HG03354 (cell line): Measurements from ENCODE around the gene PCDH8.
A peak's percentile ranks its signal among the peaks of the same experiment; 100 is the strongest.

Experiments used
- ATAC-seq: cut with Tn5 transposase; IDR thresholded peaks from one replicate; pipeline ENCODE4 v1.9.1; 2021; ENCODE audit warnings: mild to moderate bottlenecking; ENCODE audit not compliant: unreplicated experiment, poor library complexity, severe bottlenecking

PCDH8 gene

DNA sequence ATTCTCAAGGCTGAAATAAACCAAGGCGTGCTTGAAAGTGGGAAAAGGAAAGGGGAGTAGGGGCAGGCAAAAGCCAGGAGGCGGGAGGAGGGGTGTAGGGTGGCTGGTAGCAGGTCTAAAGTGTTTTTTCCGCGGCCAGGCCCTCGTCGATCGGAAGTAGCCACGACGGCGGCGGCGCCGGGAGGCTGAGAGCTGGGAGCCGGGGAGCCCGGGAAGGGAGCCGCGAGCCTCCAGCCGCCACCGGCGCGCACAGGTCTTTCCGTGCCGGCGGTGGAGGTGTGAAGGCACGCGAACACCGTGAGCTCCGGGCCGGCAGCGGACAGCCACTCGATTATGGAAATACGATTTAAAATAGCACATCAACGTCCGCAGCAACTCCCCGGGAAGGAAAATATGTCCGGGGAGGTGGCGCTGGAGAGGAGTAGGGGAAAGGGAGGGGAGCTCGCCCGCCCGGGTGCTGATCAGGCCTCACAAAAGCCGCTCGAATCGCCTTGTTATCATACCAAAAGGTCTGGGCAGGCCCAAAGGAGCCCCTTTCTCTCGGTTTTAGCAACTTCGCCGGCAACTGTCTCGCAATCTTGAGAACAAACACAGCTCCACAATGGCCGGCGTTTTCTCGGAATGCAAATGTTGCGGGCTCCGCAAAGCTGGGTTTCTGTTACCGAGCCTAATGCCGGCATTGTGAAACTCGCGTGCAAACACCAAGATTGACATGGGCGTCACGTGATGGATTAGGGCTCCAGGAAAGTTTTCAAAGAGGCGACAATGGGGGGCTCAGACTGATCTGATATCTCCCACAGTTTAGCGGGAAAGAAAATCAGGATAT is 2.9 kb upstream of the PCDH8 start:
- ATAC-seq, result peak; percentile 89

DNA sequence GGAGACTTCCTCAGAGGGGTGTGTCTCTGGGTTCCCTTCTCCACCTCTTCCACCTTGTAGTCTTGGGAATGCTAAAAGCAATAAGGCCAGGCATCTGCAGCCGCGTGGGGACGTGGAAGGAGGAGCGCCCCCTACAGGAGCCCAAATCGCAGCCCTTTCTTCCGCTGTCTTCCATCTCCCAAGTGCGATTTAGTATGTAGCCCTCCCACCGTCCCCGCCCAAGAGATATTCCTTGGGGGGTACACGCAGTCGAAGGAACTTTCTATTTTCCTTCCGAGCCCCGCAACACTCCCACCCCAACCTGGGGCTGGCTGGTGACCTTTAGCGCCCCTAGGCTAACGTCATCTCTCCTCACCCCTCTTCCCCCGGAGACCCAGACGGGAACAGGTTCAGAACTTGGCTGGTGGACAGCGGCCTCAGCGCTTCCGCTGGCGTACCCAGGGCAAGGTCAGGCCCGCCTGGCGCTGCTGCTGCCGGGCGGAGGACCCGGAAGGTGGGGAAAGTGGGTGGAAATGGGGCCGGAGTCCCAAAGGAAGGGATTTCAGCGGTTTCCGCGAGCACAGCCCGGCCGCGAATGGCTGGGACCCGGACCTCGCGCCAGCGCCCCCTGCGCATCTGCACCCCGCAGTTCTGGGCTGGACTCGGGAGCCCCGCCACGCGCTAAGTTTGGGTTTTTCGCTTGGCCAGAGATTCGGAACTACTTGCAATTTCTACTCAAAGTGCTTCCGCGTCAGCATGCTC is 2.1 kb upstream of the PCDH8 start:
- peak; percentile 56 for ATAC-seq

DNA sequence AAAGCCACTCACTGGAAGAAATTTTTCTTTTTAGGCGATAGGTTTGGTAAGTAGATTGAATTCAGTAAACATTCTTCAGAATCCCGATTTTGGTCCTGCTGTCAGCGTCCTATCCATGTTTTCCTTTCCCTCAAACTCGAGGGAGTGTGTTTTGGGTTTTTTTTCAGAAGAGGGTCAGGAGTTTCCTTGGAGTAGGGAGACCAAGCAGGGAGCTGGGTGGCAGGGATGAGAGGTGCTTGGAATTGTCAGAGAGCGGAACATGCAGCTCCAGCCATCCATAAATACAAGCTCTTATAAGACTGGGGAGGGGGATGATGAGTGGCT is 1.6 kb upstream of the PCDH8 start:
- no peak for ATAC-seq

DNA sequence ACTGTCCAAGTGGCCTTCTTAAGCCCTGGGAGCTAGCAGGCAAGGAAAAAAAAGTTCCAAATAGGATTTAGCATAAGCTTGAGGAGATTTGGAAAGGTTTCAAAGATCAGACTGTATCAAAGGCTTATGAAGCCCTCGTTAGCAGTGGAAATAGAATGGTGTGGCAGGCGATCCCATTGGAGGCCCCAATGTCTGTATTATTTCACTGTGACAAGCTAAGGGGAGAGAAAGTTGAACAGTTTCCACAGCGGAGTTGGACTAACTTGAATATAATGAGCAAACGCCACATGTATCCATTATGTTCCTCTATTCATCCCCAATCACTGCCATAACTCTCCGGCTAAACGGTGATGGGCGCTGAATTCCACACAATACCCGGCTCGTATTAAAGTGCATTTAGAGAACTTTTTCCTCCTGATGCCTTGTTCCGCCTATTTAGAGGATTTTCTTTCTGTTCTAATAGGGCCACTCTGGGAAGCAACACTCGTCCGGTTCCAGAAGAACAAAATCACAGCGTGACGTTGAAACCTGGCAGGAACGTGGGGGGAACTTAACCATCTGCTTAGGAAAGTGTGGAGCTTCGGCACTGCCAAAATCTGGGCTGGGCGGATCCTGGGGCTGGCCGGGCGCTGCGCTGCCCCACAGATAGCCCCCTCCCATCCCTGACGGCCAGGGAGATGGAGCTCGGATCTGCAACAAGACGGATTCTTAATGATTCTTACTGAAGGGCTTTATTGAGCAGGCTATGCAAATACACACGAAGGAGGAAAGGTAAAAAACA is 1.0 kb upstream of the PCDH8 start:
- ATAC-seq, result no peak

DNA sequence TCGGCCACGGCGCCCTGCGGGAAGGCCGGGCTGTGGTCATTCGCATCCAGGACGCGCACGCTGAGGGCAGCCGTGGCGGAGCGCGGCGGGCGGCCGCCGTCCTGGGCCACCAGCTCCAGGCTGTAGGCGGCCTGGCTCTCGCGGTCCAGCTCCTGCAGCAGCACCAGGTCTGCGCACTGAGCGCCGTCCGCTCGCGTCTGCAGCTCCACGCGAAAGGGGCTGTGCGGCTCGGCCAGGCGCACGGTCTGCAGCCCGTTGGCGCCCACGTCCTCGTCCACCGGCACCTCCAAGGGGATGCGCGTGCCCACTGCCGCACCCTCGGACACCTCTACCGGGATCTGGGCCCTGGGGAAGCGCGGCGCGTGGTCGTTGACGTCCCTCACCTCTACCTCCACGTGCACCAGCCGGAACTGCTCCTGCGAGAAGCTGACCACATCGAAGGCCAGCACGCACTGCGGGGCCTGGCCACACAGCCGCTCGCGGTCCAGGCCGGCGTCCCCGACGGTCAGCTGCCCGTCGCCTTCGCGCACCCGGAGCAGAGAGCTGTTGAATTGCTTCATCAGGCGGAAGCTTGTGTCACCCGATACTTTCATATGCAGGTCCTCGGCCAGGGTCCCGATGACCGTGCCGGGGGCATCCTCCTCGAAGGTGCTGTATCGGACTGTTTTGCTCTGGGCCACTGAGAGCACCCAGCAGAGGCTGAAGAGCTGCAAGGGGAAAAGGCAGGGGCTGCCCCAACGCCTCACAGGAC is 583 bp downstream of the PCDH8 start:
- no peak for ATAC-seq

DNA sequence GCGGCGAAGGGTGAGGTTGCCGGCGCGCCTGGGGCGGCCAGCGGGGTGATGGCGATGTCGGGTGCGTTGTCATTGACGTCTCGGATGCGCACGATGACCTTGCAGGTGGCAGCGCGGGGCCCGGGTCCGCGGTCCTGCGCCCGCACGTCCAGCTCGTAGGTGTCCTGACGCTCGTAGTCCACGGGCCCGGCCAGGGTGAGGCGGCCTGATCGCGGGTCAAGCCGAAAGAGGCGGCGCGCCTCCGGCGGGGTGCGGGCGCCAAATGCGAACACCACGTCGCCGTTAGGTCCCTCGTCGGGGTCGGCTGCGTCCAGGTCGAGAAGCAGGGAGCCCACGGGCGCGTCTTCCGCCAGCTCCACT is 1.1 kb downstream of the PCDH8 start:
- no peak for ATAC-seq

DNA sequence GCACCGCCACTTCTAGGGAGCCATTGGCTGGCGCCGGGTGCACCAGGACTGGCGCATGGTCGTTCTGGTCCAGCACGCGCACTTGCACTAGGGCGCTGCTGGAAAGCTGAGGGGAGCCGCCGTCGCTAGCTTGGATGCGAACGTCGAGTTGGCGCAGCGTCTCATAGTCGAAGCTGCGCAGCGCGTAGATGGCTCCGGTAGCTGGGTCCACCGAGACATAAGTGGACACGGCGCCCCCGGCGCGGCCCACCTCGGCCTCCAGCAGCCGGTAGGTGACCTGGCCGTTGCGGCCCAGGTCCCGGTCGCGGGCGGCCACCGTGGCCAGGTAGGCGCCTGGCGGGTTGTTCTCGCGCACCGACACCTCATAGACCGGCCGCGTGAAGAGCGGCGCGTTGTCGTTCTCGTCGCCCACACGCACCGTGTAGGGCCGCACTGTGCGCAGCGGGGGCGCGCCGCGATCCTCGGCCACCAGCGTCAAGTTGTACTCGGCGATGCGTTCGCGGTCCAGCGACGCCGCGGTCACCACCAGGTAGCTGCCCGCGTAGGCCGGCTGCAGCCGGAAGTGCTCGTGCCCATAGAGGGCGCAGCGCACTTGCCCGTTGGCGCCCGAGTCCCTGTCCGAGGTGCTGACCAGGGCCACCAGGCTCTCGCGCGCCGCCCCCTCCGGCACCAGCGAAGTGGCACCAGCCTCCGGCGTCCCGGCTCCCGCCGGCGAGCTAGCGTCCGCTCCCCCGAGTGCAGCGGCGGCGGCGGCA is 1.7 kb downstream of the PCDH8 start:
- no peak for ATAC-seq

DNA sequence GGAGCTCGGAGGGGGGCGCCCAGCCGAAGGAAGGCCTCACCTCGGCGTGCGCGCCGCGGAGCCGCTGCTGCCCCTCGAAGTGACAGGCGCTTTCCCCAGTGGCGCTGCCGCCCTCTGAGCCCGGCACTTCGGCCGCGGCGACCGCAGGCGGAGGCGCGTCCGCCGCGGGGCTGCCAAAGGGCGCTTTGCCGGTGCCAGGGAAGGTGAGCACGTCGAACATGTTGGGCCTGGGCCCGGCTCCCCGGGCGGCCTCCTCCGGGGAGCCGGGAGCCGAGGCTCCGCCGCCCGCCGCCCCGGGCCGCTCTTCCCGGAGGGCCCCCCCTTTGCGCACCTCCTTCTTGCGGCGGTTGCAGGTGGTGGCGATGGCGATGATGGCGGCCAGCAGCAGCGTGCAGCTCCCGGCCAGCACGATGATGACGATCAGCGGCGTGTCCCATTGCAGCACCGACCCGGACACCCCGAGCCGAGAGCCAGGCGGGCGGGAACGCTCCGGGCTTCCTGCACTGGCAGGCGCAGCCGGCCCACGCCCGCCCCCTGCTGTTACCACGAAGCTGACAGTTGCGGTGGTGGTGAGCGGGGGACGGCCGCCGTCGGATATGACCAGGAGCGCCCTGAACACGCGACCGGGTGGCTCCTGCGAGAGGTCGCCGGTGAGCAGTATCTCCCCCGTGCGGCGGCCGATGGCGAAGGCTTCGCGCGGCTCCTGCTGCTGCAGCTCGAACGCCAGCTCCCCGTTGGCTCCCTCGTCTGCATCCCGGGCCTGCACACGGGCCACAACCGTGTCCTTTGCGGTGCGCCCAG is 2.5 kb downstream of the PCDH8 start:
- ATAC-seq, result no peak

DNA sequence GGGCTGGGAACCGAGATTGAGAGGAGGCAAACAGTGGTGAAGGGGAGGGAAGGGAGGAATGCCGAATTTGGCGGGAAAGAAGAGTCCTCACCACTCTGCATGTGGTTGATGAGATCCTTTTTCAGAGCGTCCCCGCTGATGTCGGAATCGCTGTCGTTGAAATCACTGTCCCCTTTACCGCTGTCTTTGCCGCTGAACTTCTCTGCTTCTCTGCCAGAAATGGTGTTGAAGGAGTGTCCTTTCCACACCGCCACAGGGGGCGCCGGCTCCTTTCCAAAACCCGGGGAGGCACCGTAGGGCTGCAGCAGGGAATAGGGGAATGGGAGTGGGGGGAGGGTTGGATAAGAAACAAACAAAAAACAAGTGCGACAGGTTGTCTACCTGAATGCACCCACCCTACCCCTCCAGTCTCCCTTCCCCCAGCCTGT is 3.1 kb downstream of the PCDH8 start:
- no peak for ATAC-seq

DNA sequence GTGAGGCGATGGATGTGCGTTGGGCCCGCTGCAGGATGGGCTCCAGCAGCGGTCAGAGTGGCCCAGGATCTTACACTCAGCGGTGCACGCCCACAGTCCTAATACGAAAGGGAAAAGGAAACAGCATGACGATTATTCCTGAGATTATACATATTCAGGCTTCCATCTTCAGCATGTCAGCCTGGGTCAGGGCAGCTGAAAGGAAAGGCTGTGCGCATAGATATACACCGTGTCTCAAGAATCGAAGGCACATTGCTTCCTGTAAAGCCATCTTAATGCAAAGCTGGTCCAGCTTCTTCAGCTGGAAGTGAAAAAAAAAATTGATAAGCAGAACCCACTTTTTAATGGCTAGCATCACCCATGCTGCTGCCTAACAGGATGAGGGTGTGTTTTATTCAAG is 3.6 kb downstream of the PCDH8 start:
- ATAC-seq, result no peak

DNA sequence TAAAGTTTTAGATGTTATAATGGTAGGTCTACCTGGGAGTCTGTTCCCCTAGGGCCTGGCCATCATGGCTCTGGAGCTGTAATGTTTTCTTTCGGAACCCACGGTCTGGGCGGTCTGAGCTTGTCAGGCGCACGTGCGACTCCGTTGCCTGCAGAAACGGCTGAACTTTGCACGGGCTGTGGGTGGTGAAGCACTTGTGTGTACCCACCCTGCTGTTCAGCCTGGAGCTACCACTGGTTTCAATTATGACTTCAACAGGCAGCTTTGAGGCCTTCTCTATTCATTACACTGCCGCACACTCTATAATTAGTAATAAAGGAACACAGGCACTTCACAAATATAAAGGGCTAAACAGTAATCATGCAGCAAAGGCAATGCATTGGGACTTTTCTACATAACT is 6.0 kb downstream of the PCDH8 start:
- ATAC-seq, result no peak

DNA sequence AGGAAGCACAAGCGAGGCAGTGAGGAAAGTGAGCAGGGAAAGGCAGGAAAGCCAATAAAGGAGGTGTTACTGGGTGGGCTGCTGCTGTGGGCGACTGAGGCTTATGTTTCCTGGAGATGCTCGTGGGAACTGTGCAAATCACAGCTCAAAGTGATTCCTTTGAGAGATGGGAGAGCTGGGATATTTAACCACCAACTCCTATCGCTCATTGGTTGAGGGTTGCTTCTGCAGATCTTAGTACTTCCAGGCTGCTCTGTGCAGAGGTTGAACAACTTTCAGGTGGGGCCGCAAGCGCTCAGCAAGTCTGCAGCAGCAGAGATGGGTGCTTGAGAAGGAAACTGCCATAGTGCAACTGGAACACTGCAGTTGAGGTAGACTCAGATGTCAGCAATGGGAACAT is 8.4 kb downstream of the PCDH8 start:
- no peak for ATAC-seq

DNA sequence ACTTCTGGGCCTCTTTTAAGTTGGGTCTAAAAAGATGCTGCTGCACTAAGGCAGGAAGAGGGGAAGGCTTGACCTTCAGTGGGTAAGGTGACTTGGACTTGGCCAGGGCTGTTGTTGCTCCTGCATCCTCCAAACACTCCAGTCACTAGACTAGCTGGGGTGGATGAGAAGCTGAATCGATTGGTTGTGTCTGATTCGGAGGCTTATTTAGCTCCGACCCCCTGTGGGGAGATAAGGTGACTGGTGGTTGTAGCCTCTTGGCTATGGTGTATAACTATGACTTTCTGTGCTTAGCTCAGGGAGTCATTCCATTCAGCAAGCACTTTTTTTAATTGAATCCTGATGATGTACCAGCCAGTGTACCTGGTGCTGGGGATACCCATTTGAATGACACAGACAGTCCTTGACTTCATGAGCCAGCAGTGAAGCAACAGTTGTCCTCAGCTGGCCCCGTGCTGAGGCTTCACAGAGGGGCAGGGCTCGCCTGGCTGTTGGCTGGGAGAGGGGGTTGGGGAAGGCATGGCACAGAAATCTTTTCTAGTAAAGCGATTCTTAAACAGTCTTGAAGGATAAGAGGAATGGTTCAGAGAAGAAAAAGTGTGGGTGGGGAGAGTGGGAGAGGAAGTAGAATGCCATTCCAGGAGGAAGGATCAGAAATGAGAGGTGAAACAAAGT is 9.9 kb downstream of the PCDH8 start:
- no peak for ATAC-seq

DNA sequence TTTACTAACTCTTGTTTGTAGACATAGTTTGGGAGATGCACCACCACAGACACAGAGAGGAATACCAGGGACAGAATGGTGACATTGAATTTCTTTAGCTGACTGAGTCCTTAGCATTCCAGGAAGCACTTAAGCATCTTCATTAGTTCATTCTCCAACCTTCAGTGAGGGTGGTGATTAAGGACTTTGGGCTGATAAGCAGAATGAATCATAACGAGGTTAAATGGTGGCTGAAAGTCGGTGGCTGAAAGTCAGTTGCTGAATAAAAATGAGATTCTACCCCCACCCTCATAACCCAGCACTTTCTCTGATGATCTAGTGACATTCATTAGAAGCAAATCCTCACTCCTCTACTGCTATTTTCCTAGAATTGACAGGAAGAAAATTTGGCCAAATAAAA is 10.6 kb downstream of the PCDH8 start:
- no peak for ATAC-seq

DNA sequence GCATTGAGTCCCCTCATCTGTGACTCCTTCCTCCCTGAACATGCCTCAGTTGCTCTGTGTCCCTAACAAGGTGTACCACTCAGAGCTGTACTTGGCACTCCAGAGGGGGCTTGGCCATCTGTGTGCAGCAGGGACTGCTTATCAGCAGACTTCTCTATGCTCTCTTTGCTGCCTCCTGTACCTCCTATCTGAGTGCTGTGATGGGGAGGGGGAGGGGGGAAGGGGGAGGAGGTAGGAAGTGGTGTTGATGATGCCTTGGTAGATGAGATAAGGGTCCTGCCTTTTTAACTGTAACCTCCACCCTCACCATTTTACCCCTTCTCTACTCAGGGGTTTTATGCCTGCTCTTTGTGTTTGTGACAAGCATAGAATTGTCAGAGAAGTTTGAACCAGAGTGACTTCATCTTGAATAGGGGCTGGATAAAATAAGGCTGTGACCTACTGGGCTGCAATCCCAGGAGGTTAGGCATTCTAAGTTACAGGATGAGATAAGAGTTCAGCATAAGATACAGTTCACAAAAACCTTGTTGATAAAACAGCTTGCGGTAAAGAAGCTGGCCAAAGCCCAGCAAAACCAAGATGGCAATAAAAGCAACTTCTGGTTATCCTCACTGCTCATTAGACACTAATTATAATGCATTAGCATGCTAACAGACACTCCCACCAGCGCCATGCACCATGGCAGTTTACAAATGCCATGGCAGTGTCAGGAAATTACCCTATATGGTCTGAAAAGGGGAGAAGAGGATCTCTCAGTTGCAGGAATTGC is 13.2 kb downstream of the PCDH8 start:
- ATAC-seq, result no peak

DNA sequence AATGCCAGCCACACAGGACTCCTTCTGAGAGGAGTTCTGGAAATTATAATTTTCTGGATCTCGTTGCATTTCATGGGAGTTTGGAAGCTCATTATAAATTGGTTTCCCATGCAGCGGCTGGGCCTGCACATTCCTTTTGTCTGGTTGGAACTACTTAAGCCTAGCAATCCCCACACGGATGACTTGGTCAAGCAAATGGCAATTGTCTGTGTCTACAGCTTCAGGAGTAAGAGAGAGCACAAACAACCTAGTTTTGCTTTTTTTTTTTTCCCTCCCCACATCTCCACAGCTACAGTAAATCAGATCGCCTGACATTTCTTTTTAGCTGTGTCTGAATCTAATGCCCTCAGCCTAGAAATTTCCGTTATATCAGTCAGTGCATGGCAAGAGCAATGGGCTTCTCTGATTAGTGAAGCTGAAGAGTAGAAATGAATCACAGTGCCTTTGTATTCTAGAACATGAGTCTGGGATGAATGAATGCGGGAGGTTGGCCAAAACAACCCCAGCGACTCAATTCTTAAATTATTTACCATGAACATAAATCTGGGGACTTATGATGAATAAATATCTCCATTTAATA is 15.1 kb downstream of the PCDH8 start:
- ATAC-seq, result no peak

DNA sequence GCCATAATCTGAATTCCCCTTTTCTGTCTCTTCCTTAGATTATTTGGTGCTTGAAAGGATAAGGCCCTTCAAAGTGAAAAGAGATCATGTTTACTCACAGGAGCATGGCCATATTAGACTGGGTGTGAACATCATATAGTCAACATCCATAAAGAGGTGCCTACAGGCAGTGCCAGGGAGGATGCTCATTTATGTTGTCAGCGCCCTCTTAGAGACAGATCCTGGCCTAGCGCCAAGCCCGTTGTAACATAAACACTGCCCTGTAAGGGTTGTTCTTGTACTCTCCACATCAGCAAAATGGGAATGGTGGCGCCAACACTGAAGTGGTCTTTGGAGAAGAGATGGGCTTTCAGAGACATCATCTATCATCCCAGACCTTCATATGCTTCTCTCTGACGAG is 16.1 kb downstream of the PCDH8 start:
- no peak for ATAC-seq
